Measurements from ENCODE around the gene PNLIP. TPM values are rescaled to one million over a fixed set of nuclear protein-coding genes. Genes with fewer than 3 reads are reported as not detected.

Gene PNLIP
- total RNA-seq, 1 donor from 2014 or later, result not detected

DNA sequence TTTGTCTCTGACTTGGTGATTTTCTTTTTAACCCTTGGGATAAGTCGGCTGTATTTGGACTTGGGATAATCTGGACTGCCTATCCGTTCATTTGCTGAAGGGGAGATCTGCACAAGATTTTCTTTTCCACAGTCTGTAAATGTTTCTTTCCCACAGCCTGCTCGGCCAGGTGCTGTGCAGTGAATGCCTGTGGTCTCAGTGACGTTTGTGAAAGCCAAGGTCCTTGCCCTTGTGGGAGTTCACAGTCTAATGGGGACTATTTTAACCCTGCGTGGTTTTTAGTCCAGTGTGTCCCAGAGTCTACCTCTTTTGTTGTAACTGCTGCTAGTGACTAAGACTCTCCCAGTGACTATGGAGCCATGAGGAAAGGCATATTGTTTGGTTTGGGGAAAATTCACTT lies 8.9 kb downstream of the PNLIP start:
- no peaks in the 10 kb centered on the region for H3K27me3 ChIP-seq
- no peak overlapping the region for H3K27ac ChIP-seq
- DNase-seq (ENCODE audit: low spot score in 2 of 2), result no peak
- H3K9me3 ChIP-seq, result no peaks in the 10 kb centered on the region
- H3K4me3 ChIP-seq, result no peak overlapping the region
- no peak for TF ChIP-seq CTCF (IDR thresholded peaks at IDR 0.05)
- H3K36me3 ChIP-seq, result no peaks in the 10 kb centered on the region
- intact Hi-C loops (cut with DNase I), result no loop called here
- no peaks in the 10 kb centered on the region for H3K4me1 ChIP-seq

DNA sequence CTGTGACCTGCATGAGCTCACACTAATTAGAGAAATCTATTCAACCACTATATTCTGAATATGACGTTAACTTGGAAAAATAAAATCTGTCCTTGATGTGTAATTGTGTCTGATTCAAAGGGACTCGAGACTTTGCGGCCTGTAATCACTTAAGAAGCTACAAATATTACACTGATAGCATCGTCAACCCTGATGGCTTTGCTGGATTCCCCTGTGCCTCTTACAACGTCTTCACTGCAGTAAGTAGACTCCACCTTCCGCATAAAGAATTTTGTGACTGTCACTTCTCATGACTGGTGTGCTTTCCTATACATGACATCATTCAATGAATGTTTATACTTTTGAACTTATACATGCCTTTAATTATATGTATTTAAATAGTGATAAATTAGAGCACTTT lies 10.1 kb downstream of the PNLIP start:
- Histone ChIP-seq H3K4me3 (no peak overlapping the region), H3K27ac (no peak overlapping the region), H3K4me1 (no peaks in the 10 kb centered on the region), H3K36me3 (no peaks in the 10 kb centered on the region), H3K27me3 (no peaks in the 10 kb centered on the region), H3K9me3 (no peaks in the 10 kb centered on the region)
- TF ChIP-seq CTCF (IDR thresholded peaks at IDR 0.05), result no peak
- DNase-seq (ENCODE audit: low spot score in 2 of 2), result no peak
- intact Hi-C loops (cut with DNase I), result no loop called here

GRCh38 chr10:116557305-116557880 lies 11.7 kb downstream of the PNLIP start:
- Histone ChIP-seq H3K27me3 (no peaks in the 10 kb centered on the region), H3K4me1 (no peaks in the 10 kb centered on the region), H3K4me3 (no peak overlapping the region), H3K9me3 (no peaks in the 10 kb centered on the region), H3K27ac (no peak overlapping the region), H3K36me3 (no peaks in the 10 kb centered on the region)
- intact Hi-C loops (cut with DNase I), result no loop called here
- DNase-seq (ENCODE audit: low spot score in 2 of 2), result no peak
- no peak for TF ChIP-seq CTCF (IDR thresholded peaks at IDR 0.05)

DNA sequence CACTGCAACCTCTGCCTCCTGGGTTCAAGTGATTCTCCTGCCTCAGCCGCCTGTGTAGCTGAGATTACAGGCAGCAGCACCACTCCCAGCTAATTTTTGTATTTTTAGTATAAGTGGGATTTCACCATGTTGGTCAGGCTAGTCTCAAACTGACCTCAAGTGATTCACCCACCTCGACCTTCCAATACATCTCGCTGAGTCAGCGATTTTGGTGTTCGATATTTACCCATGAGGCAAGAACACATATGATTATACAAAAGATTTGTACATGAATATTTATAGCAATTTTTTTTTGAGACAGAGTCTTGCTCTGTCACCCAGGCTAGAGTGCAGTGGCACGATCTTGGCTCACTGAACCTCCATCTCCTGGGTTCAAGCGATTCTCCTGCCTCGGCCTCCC lies 19.8 kb downstream of the PNLIP start:
- no peaks in the 10 kb centered on the region for H3K9me3 ChIP-seq
- no peak for DNase-seq (ENCODE audit: low spot score in 2 of 2)
- H3K4me3 ChIP-seq, result no peak overlapping the region
- intact Hi-C loops (cut with DNase I), result no loop called here
- H3K27me3 ChIP-seq, result no peaks in the 10 kb centered on the region
- H3K4me1 ChIP-seq, result no peaks in the 10 kb centered on the region
- TF ChIP-seq CTCF (IDR thresholded peaks at IDR 0.05), result no peak
- H3K36me3 ChIP-seq, result no peaks in the 10 kb centered on the region
- H3K27ac ChIP-seq, result no peak overlapping the region

DNA sequence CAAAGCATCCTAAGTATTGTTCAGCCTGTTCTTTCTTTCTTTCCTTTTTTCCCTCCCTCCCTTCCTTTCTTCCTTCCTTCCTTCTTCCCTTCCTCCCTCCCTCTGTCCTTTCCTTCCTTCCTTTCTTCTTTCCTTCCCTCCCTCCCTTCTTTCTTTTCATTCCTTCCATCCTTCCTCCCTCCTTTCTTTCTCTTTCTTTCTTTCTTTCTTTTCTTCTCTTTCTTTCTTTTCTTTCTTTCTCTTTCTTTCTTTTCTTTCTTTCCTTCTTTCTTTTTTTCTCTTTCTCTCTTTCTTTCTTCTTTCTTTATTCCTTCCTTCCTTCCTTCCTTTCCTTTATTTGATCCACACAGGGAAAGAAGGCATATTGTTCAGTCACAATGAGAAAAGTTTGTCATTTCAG lies 21.2 kb downstream of the PNLIP start:
- no peaks in the 10 kb centered on the region for H3K36me3 ChIP-seq
- TF ChIP-seq CTCF (IDR thresholded peaks at IDR 0.05), result no peak
- H3K4me3 ChIP-seq, result no peak overlapping the region
- H3K4me1 ChIP-seq, result no peaks in the 10 kb centered on the region
- no peak for DNase-seq (ENCODE audit: low spot score in 2 of 2)
- H3K27me3 ChIP-seq, result no peaks in the 10 kb centered on the region
- no peaks in the 10 kb centered on the region for H3K9me3 ChIP-seq
- intact Hi-C loops (cut with DNase I), result no loop called here
- no peak overlapping the region for H3K27ac ChIP-seq

GRCh38 chr10:116567335-116567734 lies 21.6 kb downstream of the PNLIP start:
- Histone ChIP-seq H3K27ac (no peak overlapping the region), H3K4me1 (no peaks in the 10 kb centered on the region), H3K36me3 (no peaks in the 10 kb centered on the region), H3K9me3 (no peaks in the 10 kb centered on the region), H3K4me3 (no peak overlapping the region), H3K27me3 (no peaks in the 10 kb centered on the region)
- intact Hi-C loops (cut with DNase I), result no loop called here
- DNase-seq (ENCODE audit: low spot score in 2 of 2), result no peak
- TF ChIP-seq CTCF (IDR thresholded peaks at IDR 0.05), result no peak

All from ascending aorta (tissue), 2 donors.